IPS-20b (cell line): Measurements from ENCODE around the gene MGAT5.

Source experiments
- H3K27ac ChIP-seq: one replicate; pipeline ENCODE4 v1.5.1; 2013; ENCODE audit warnings: low read length
- H3K27me3 ChIP-seq: 2 replicates; pipeline ENCODE4 v1.6.1; 2013; ENCODE audit warnings: mild to moderate bottlenecking, low read length, inconsistent platforms; ENCODE audit not compliant: insufficient read depth
- H3K36me3 ChIP-seq: 2 replicates; pipeline ENCODE4 v1.6.1; 2013; ENCODE audit warnings: low read depth, mild to moderate bottlenecking, inconsistent platforms, low read length, moderate library complexity; ENCODE audit not compliant: insufficient read depth
- H3K4me1 ChIP-seq: 2 replicates; pipeline ENCODE4 v1.6.1; 2013; ENCODE audit warnings: mild to moderate bottlenecking, control low read depth, inconsistent platforms, low read length, moderate library complexity; ENCODE audit not compliant: insufficient read depth
- H3K4me3 ChIP-seq: 2 replicates; pipeline ENCODE4 v1.5.1; 2013; ENCODE audit warnings: mild to moderate bottlenecking, low read length, inconsistent platforms
- H3K9ac ChIP-seq: 2 replicates; pipeline ENCODE4 v1.6.1; 2013; ENCODE audit warnings: low read depth, mild to moderate bottlenecking, inconsistent platforms, low read length, moderate library complexity
- H3K9me3 ChIP-seq: 2 replicates; pipeline ENCODE4 v1.6.1; 2013; ENCODE audit warnings: mild to moderate bottlenecking, low read depth, low read length, inconsistent platforms; ENCODE audit not compliant: insufficient read depth

MGAT5 gene, protein sequence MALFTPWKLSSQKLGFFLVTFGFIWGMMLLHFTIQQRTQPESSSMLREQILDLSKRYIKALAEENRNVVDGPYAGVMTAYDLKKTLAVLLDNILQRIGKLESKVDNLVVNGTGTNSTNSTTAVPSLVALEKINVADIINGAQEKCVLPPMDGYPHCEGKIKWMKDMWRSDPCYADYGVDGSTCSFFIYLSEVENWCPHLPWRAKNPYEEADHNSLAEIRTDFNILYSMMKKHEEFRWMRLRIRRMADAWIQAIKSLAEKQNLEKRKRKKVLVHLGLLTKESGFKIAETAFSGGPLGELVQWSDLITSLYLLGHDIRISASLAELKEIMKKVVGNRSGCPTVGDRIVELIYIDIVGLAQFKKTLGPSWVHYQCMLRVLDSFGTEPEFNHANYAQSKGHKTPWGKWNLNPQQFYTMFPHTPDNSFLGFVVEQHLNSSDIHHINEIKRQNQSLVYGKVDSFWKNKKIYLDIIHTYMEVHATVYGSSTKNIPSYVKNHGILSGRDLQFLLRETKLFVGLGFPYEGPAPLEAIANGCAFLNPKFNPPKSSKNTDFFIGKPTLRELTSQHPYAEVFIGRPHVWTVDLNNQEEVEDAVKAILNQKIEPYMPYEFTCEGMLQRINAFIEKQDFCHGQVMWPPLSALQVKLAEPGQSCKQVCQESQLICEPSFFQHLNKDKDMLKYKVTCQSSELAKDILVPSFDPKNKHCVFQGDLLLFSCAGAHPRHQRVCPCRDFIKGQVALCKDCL

DNA sequence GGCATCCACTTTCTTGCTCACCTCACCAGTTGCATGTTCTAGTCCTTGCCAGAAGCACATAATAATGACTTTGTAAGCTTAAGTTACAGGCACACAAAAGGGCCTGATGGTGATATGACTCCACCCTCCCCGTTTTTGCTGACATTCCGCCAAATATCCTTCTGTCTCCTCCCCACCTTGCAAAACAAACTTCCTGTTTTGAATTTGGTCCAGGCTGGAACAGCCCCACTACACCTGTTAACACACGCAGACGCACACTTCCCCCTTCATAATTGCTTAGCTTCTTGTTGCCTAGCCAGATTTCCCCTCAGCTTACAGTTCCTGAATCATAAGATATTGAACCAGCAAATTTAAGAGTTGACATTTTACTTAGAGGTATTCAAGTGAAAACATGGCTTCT, at the start of gene MGAT5:
MGAT5 (plus strand) TSS at position 269 of the 400 bp plus-strand sequence. CDS start 332 bp downstream, outside the sequence.
- H3K27ac ChIP-seq: no peak within 1 kb of the TSS
- H3K4me1 ChIP-seq: no peaks in the 10 kb centered on the region
- no peaks in the 10 kb centered on the region for H3K27me3 ChIP-seq
- H3K36me3 ChIP-seq: peaks cover 10% of the 10 kb centered on the region; the same call in 1 of the 2 replicates
- no peak within 1 kb of the TSS for H3K9ac ChIP-seq
- H3K9me3 ChIP-seq: no peaks in the 10 kb centered on the region
- no peak within 1 kb of the TSS for H3K4me3 ChIP-seq

DNA sequence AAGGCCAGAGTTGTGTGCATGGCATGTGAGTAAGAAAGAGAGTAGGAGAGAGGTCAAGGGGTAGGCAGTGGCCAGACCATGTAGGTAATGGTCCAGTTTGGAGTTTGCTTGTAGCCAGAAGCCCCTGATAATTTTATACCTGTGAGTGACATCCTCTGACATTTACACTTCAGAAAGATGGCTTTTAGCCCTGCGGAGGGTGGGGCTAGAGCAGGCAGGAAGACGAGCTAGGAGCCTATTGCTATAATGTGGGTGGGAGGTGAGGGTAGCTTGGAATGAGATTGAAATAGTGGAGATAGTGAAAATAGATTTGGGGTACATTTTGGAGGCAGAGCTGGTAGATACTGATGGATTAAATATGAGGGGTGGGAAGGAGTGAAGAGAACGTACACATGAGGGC, 48.8 kb upstream of the MGAT5 start:
- H3K9ac ChIP-seq: no peak overlapping the region
- no peaks in the 10 kb centered on the region for H3K27me3 ChIP-seq
- H3K36me3 ChIP-seq: no peaks in the 10 kb centered on the region
- peaks cover 57% of the 10 kb centered on the region for H3K4me1 ChIP-seq
- H3K4me3 ChIP-seq: no peak overlapping the region
- H3K9me3 ChIP-seq: no peaks in the 10 kb centered on the region
- no peak overlapping the region for H3K27ac ChIP-seq

DNA sequence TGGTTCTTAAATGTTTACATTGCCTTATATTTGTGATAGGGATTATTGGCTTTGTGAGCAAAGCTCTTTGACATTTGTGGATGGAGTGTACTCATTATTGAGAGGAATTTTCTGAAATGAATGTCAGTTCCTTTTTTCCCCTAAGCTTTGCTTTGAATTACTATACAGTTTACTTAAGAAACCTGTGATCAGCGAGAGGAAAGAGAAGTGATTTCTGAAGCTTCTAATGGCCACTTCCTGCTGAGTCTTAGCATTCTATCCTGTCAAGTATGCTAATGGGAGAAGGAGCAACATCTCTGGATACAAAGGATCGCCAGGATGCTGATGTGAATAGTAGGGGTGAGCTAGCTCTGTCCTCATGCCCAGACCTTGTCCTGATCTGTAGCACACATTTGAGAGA, 47.8 kb upstream of the MGAT5 start:
- no peaks in the 10 kb centered on the region for H3K36me3 ChIP-seq
- no peaks in the 10 kb centered on the region for H3K9me3 ChIP-seq
- H3K27me3 ChIP-seq: no peaks in the 10 kb centered on the region
- H3K27ac ChIP-seq: no peak overlapping the region
- peaks cover 54% of the 10 kb centered on the region for H3K4me1 ChIP-seq
- H3K4me3 ChIP-seq: peak overlapping the region; percentile 12; the same call in 1 of the 2 replicates
- H3K9ac ChIP-seq: no peak overlapping the region

DNA sequence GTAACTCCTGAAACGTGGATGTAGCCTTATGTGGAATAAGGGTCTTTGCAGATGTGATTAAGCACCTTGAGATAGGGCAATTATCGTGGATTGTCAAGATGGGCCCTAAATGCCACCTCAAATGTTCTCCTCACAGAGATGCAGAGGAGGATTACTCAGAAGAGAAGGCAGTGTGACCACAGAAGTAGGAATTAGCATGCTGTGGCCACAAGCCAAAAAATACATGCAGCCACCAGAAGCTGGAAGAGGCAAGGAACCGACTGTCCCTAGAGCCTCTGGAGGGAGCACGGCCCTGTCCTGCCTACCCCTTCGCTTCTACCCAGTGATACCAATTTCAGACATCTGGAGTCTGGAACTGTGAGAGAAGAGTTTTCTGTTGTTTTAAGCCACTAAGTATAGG, 47.3 kb upstream of the MGAT5 start:
- Histone ChIP-seq H3K4me3 (no peak overlapping the region; the same call in 1 of the 2 replicates), H3K27ac (no peak overlapping the region), H3K4me1 (peaks cover 50% of the 10 kb centered on the region), H3K9me3 (no peaks in the 10 kb centered on the region), H3K9ac (no peak overlapping the region), H3K27me3 (no peaks in the 10 kb centered on the region), H3K36me3 (no peaks in the 10 kb centered on the region)

DNA sequence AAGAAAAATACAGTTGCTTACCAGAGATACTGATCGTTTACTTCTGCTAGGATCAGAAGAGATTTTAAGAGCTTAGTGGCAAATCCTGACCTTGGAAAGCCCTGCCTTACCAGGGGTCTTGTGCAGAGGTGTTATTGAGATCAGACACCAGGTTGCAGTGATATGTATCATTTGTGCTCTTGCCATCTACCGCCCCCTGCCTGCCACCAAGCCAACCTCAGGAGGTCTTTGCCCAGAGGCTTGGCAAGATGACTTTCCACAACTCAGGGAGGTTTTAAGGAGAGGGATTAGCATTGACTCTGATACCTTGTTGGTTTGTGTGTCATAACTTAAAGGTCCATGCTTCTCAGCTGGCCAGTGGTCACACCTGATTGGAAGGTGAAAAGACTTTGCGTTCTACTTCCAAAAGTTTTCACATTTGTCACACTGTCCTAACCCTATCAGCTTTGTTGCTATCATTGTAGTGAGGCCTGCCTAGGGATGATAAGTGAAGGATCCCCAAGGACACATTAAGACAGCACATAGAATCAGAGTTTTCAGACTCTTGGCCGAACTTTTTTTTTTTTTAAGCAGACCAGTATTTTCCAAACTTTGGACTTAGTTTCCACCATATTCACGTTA, 46.2 kb upstream of the MGAT5 start:
- H3K4me3 ChIP-seq: no peak overlapping the region
- no peak overlapping the region for H3K27ac ChIP-seq
- H3K36me3 ChIP-seq: no peaks in the 10 kb centered on the region
- peaks cover 42% of the 10 kb centered on the region for H3K4me1 ChIP-seq
- H3K9ac ChIP-seq: no peak overlapping the region
- H3K27me3 ChIP-seq: no peaks in the 10 kb centered on the region
- H3K9me3 ChIP-seq: no peaks in the 10 kb centered on the region

DNA sequence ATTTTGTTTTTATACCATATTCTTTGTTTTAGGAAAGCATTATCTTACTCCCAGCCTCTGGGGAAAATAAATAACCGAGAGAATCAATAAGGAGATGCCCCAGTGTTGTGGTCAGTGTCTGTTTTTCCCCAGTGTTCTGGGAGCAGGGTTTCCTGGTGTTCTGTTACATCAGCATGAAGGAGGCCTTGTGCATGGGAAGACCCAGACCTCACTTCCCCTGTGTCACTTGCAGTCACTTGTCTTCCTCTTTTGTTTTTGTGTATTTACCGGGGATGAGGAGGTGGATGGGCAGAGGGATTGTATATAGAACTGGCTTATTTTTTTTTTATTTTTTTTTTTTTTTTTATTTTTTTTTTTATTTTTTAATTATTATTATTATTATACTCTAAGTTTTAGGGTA, 45.0 kb upstream of the MGAT5 start:
- H3K4me1 ChIP-seq: peaks cover 30% of the 10 kb centered on the region
- H3K4me3 ChIP-seq: no peak overlapping the region
- H3K9ac ChIP-seq: no peak overlapping the region
- no peak overlapping the region for H3K27ac ChIP-seq
- no peaks in the 10 kb centered on the region for H3K27me3 ChIP-seq
- no peaks in the 10 kb centered on the region for H3K36me3 ChIP-seq
- no peaks in the 10 kb centered on the region for H3K9me3 ChIP-seq

DNA sequence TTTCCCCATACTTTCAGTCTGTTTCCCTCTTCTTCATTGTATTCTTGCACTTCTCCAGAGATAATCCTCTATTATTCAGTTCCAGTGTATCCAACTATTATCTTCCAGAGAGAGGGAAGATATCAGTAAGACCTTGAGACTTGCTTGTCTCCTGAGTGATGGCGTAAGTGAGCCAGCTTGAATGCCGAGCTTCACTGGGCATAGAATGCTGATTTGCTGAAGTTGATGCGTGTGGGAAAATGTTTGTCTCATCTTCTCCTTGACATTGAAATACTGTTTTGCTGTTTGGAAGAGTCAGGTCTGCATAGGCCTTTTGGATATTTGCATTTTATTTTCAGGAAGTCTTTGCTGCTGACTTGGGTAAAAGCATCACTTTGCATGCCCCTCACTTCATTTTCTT, 41.1 kb upstream of the MGAT5 start:
- Histone ChIP-seq H3K9ac (no peak overlapping the region), H3K4me1 (no peaks in the 10 kb centered on the region), H3K27ac (no peak overlapping the region)

DNA sequence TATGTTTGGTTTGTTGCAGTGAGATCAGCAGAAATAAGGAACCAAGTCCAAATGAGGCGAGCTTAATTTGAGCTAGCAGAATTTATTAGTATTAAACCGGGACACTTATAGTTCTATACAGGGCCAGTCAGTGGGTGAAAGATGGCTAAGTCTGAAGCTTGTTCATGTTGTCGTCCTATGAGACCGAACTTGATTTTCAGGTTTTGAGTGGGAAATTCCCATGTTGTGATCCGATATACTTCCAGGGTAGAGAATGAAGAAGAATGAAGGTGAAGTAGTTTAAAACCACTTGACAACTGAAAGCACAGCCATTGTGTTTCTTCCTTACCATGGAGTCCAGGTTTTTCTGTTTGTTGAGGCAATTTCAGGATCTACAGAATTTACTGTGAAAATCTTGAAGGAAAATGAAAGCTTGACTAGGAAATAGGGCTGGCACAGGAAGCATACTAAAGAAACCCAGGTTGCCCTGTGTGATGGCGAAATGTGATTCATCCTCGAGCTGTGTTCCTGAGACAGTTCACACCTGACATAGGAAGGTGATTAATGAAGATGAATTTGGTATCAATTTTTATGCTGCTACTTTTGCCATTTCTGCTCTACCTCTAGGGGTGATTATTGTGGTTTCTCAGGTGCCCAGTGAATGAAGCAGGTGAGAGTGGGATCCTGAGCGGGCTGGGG, 37.6 kb upstream of the MGAT5 start:
- H3K4me3 ChIP-seq: no peak overlapping the region
- H3K9ac ChIP-seq: no peak overlapping the region
- peaks cover 12% of the 10 kb centered on the region; the same call in 1 of the 2 replicates for H3K4me1 ChIP-seq
- H3K9me3 ChIP-seq: no peaks in the 10 kb centered on the region
- no peak overlapping the region for H3K27ac ChIP-seq
- 0 out of 2 replicates have a peak, but pooled peaks cover 5% of the 10 kb centered on the region for H3K36me3 ChIP-seq
- H3K27me3 ChIP-seq: no peaks in the 10 kb centered on the region

More for the DNA sequence above, 41.1 kb upstream of the MGAT5 start:
- H3K36me3 ChIP-seq: 0 out of 2 replicates have a peak, but pooled peaks cover 5% of the 10 kb centered on the region
- H3K9me3 ChIP-seq: no peaks in the 10 kb centered on the region
- no peaks in the 10 kb centered on the region for H3K27me3 ChIP-seq
- no peak overlapping the region for H3K4me3 ChIP-seq

DNA sequence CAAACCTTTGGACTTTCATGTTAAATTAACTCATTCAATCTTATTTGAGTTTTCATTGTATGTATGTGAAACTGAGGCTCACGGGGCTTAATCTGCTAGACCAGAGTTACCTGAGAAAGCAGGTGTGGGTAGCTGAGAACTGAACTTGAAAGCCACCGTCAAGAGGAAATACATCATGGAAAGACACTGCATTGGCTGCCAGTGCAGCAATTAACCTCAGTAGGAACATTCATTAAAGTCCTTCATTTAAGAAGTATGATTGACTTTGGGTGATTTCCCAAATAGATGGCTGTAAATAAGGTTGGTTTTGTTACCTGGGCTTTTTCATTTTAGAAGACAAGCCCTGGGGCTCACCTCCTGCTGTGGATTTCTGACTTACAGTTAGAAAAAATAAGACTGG, 36.5 kb upstream of the MGAT5 start:
- Histone ChIP-seq H3K27me3 (no peaks in the 10 kb centered on the region), H3K9me3 (no peaks in the 10 kb centered on the region), H3K27ac (no peak overlapping the region), H3K36me3 (0 out of 2 replicates have a peak, but pooled peaks cover 5% of the 10 kb centered on the region), H3K4me1 (peaks cover 16% of the 10 kb centered on the region; the same call in 1 of the 2 replicates), H3K9ac (no peak overlapping the region), H3K4me3 (no peak overlapping the region)

DNA sequence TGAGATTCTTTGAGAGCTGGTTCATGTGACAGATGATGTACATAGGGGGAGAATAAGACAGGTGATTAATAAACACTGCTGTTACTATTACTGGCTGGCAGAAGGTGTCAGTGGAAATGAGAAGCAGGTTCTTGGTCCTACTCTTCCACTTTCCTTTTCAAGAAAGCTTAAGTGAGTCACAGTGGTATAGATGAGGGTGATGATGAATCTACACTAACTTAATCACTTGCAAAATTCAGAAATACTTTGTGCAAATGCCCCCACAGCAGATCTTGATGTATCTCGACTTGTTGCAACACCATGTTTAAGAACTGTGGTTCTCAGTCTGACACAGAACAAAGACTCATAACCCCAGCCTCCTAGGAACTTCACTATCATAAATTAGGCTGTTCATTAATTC, 35.9 kb upstream of the MGAT5 start:
- Histone ChIP-seq H3K4me1 (peaks cover 16% of the 10 kb centered on the region; the same call in 1 of the 2 replicates), H3K4me3 (no peak overlapping the region), H3K36me3 (0 out of 2 replicates have a peak, but pooled peaks cover 5% of the 10 kb centered on the region), H3K27me3 (no peaks in the 10 kb centered on the region), H3K9ac (no peak overlapping the region), H3K27ac (no peak overlapping the region), H3K9me3 (no peaks in the 10 kb centered on the region)

DNA sequence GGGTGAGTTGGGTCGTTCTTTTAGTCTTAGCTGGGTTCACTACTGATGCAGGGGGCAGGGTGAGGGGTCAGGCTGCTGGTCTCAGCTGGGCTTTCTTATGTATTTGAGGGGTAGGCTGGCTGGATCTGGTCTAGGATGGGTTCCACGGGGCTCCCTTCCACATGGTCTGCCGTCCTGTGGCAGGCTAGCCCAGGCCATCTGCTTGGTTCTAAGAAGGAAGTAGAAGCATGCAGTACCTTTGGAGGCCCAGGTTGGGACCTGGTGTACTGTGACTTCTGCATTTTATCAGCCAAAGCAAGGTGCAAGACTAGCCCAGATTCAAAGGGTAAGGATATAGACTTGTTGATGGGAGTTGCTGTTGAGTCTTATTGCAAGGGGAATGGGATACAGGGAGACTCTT, 35.5 kb upstream of the MGAT5 start:
- Histone ChIP-seq H3K4me3 (no peak overlapping the region), H3K27ac (no peak overlapping the region), H3K9ac (no peak overlapping the region), H3K4me1 (peaks cover 16% of the 10 kb centered on the region; the same call in 1 of the 2 replicates), H3K27me3 (no peaks in the 10 kb centered on the region), H3K9me3 (no peaks in the 10 kb centered on the region), H3K36me3 (0 out of 2 replicates have a peak, but pooled peaks cover 5% of the 10 kb centered on the region)
